Measurements from ENCODE around the gene BBS9. TPM values are rescaled to one million over a fixed set of nuclear protein-coding genes. Genes with fewer than 3 reads are reported as not detected.

Gene BBS9
- total RNA-seq, 4 donors from 2014 or later, result 11.3 to 28.5 (median 20.7) TPM

GRCh38 chr7:33630359-33630758 is 501.0 kb downstream of the BBS9 start:
- DNase-seq (ENCODE audit: low spot score) (no peak), ATAC-seq (ENCODE audit: low FRiP score) (no peak)
- TF ChIP-seq, protein P1, sequence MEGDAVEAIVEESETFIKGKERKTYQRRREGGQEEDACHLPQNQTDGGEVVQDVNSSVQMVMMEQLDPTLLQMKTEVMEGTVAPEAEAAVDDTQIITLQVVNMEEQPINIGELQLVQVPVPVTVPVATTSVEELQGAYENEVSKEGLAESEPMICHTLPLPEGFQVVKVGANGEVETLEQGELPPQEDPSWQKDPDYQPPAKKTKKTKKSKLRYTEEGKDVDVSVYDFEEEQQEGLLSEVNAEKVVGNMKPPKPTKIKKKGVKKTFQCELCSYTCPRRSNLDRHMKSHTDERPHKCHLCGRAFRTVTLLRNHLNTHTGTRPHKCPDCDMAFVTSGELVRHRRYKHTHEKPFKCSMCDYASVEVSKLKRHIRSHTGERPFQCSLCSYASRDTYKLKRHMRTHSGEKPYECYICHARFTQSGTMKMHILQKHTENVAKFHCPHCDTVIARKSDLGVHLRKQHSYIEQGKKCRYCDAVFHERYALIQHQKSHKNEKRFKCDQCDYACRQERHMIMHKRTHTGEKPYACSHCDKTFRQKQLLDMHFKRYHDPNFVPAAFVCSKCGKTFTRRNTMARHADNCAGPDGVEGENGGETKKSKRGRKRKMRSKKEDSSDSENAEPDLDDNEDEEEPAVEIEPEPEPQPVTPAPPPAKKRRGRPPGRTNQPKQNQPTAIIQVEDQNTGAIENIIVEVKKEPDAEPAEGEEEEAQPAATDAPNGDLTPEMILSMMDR (IDR thresholded peaks at IDR 0.05), result no peak

DNA sequence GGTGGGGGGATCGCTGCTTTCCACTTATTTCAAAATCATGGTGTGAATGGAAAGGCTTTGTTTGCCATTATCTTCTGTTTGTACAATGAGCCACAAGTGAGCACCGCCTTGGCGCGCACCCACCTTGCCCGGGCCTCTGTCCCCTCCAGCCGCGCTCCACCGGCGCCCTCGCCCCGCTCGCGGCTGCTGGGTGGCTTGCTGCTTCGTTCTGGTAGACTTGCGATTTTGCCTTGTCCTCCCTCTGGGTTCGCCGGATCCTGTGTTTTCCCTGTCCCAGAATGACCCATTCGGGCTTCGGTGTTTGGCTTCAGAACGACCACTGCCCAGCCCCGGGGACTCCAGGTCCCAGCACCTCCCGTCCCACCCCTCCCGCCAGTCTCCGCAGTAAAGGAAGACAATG is 503.0 kb downstream of the BBS9 start:
- DNase-seq (ENCODE audit: low spot score) (no peak), ATAC-seq (ENCODE audit: low FRiP score) (no peak)
- TF ChIP-seq, protein P1 (IDR thresholded peaks at IDR 0.05), result no peak

- TF ChIP-seq, protein P1 (IDR thresholded peaks at IDR 0.05), result no peak
- no peak for ATAC-seq (ENCODE audit: low FRiP score)
- no peak for DNase-seq (ENCODE audit: low spot score)
Observed at GRCh38 chr7:33632840-33633525, 503.6 kb downstream of the BBS9 start.

- DNase-seq (ENCODE audit: low spot score), result no peak
- TF ChIP-seq, protein P1 (IDR thresholded peaks at IDR 0.05), result no peak
- no peak for ATAC-seq (ENCODE audit: low FRiP score)
Observed at GRCh38 chr7:33634606-33635005, 505.2 kb downstream of the BBS9 start.

GRCh38 chr7:33636359-33636758 is 507.0 kb downstream of the BBS9 start:
- DNase-seq (ENCODE audit: low spot score) (no peak), ATAC-seq (ENCODE audit: low FRiP score) (no peak)
- TF ChIP-seq, protein P1 (IDR thresholded peaks at IDR 0.05), result no peak

DNA sequence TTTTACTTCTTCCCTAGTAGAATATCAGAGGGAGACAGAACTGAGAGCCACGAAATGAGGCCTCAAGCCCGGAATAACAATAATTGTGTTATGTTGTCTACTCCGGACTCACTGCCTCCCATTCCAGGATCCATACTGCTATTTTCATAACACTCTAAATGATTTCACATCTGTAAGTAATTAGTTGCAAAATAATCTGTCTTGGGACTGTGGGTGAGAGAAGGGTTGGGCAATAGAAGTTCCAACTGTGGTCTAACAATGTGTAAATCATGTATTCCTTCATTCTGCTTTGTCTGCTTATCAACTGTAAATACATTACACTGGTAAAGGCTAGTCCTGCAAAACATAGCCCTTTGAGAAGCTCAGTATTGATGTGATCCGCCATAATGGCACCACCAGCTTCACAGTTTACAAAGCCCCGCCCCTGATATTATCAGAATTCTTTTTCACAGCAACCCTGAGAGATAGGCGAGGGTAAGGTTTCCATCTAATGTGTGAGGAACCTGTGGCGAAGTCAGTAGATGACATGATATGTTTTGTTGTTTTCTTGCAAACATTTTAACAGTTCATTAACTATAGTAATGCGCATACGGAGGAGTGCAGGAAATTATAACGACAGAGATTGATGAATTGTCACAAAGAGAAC is 510.3 kb downstream of the BBS9 start:
- ATAC-seq (ENCODE audit: low FRiP score) (no peak), DNase-seq (ENCODE audit: low spot score) (no peak)
- TF ChIP-seq, protein P1 (IDR thresholded peaks at IDR 0.05), result no peak

GRCh38 chr7:33640741-33641140 is 511.4 kb downstream of the BBS9 start:
- TF ChIP-seq, protein P1 (IDR thresholded peaks at IDR 0.05), result no peak
- no peak for DNase-seq (ENCODE audit: low spot score)
- ATAC-seq (ENCODE audit: low FRiP score), result no peak
